Skeletal muscle tissue (tissue), 2 donors: Measurements from ENCODE around the gene APOD. TPM values are rescaled to one million over a fixed set of nuclear protein-coding genes. Genes with fewer than 3 reads are reported as not detected.

Experiments used
- small RNA-seq: library from RNA; depleted of rRNA; stranded (forward); fragments of <200 nt; gene quantifications from one replicate; pipeline ENCODE3, GENCODE V24; 2014
- total RNA-seq: library from RNA; depleted of rRNA; stranded (reverse); fragments of >200 nt; gene quantifications from one replicate; pipeline ENCODE4 v1.2.3, GENCODE V29; 2014

Gene APOD
- total RNA-seq, 1 donor from 2014 or later: 20.4 TPM

Small RNA genes within 50 kb of the gene (small RNA-seq; reads per million reads assigned to genes)
- gene RN7SL73P: not detected
- gene RNU6ATAC24P: not detected

Other genes with a start within 250 kb of the APOD start
- 52.7 TPM for gene ACAP2, start 140.9 kb downstream of the APOD start, total RNA-seq
- 42.8 TPM for gene PPP1R2, start 40.6 kb downstream of the APOD start, total RNA-seq
- gene MUC20, start 137.0 kb upstream of the APOD start, total RNA-seq: 1.0 TPM
- gene MUC4, start 228.0 kb upstream of the APOD start, total RNA-seq: 0.52 TPM